HG02981 (cell line): ENCODE results near the gene L2HGDH.

ENCODE experiments used
- ATAC-seq: cut with Tn5 transposase; IDR thresholded peaks from one replicate; pipeline ENCODE4 v1.9.1; 2021; ENCODE audit warnings: mild to moderate bottlenecking, moderate library complexity; ENCODE audit not compliant: unreplicated experiment

L2HGDH gene

GRCh38 chr14:50230701-50231474 is 81.1 kb downstream of the L2HGDH start:
- ATAC-seq = peak; percentile 38

DNA sequence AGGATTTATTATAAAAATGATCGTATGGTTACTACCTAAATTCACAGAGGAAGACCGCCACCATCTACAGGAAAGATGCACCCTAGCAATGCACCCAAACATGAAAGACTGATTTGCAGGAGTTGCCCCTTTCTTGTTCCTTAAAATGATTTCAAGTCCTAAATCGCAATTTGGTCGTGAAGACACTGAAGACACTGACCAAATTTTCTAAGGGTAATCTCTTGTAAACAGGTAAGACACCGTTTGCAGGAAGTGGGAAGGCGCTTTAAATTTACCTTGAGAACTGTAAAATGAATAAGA is 81.7 kb downstream of the L2HGDH start:
- ATAC-seq = no peak

- ATAC-seq = no peak
Observed at GRCh38 chr14:50229681-50230080, 82.3 kb downstream of the L2HGDH start.

- ATAC-seq = no peak
Observed at GRCh38 chr14:50228313-50228712, 83.7 kb downstream of the L2HGDH start.

- no peak for ATAC-seq
Observed at GRCh38 chr14:50225974-50226297, 86.1 kb downstream of the L2HGDH start.

GRCh38 chr14:50225067-50225973 is 86.7 kb downstream of the L2HGDH start:
- ATAC-seq = no peak

GRCh38 chr14:50222055-50222613 is 89.9 kb downstream of the L2HGDH start:
- ATAC-seq = no peak

GRCh38 chr14:50218501-50218900 is 93.5 kb downstream of the L2HGDH start:
- ATAC-seq = no peak

GRCh38 chr14:50215416-50215815 is 96.6 kb downstream of the L2HGDH start:
- no peak for ATAC-seq

DNA sequence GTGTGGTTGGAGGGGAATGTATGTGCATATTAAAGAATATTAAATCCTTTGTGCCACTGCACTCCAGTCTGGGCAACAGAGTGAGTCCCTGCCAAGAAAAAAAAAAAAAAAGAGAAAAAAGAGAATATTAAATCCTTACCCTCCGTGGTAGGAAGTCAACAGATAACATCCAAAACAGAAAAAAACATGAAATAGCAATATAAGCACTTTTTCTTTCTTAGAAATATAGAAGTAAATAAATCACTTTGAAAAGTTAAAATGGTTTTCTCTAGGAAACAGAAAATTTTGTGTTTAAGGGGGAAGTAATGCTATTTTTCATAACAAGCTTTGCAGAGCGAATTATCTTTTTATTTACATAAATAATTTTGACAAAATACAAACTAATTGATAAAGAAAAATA is 98.2 kb downstream of the L2HGDH start:
- no peak for ATAC-seq

DNA sequence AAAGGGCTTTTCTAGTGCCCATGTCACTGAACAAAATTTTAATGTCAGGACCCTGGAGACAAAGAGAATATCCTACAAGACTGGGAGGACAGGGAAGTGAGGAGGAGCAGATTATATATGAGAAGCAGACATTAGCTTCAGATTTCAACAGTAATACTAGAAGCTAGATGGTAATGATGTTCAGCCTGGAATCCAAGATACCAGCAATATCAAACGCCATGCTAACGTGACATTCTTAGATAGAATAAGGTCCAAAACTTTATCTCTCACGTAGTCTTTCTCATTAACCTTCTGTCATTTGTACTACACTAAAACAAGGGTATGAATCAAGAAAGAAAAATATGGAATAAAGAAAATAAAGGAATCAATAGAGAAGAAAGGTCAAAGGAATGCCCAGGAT is 99.3 kb downstream of the L2HGDH start:
- ATAC-seq = no peak

GRCh38 chr14:50210074-50210473 is 102.0 kb downstream of the L2HGDH start:
- no peak for ATAC-seq

- no peak for ATAC-seq
Observed at GRCh38 chr14:50198499-50198898, 113.5 kb downstream of the L2HGDH start.

GRCh38 chr14:50191499-50191898 is 120.5 kb downstream of the L2HGDH start:
- ATAC-seq = no peak
